PC-3 (cell line): ENCODE data around the gene ZDHHC1.

Source experiments
- EZH2 ChIP-seq: fragments of 300-600 bp; sonication (generic); IDR thresholded peaks from one replicate; pipeline ENCODE4 v1.6.1; 2017; ENCODE audit warnings: antibody characterized with exemption, mild to moderate bottlenecking, low read length; ENCODE audit not compliant: unreplicated experiment
- TF ChIP-seq, protein P1 (sequence below): fragments of 300-600 bp; sonication (generic); conservative IDR thresholded peaks from 2 replicates; pipeline ENCODE4 v1.5.1; 2017; ENCODE audit warnings: antibody characterized with exemption, low read depth, mild to moderate bottlenecking, low read length

GRCh38 chr16:67390816-67391423, 25.4 kb downstream of the ZDHHC1 start:
- TF ChIP-seq, protein P1, sequence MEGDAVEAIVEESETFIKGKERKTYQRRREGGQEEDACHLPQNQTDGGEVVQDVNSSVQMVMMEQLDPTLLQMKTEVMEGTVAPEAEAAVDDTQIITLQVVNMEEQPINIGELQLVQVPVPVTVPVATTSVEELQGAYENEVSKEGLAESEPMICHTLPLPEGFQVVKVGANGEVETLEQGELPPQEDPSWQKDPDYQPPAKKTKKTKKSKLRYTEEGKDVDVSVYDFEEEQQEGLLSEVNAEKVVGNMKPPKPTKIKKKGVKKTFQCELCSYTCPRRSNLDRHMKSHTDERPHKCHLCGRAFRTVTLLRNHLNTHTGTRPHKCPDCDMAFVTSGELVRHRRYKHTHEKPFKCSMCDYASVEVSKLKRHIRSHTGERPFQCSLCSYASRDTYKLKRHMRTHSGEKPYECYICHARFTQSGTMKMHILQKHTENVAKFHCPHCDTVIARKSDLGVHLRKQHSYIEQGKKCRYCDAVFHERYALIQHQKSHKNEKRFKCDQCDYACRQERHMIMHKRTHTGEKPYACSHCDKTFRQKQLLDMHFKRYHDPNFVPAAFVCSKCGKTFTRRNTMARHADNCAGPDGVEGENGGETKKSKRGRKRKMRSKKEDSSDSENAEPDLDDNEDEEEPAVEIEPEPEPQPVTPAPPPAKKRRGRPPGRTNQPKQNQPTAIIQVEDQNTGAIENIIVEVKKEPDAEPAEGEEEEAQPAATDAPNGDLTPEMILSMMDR: no peak
- no peak for TF ChIP-seq EZH2
